LNCaP clone FGC (cell line): ENCODE measurements around the gene MAP1LC3A.
A peak's percentile ranks its signal among the peaks of the same experiment; 100 is the strongest.
"Not testable (repeated sequence)": the region's sequence is repeated elsewhere in the genome, so short reads cannot be mapped to it uniquely, and the experiment has no call there.

Source experiments
- DNase-seq: peaks from one replicate; pipeline ENCODE4 v3.0.0-alpha.2; 2011; ENCODE audit warnings: low read depth
- H3K4me3 ChIP-seq: 2 replicates; pipeline ENCODE4 v1.5.1; 2011; ENCODE audit warnings: mild to moderate bottlenecking, low read depth, low read length, control low read depth
- TF ChIP-seq, protein P1 (sequence below): IDR thresholded peaks from 2 replicates; pipeline ENCODE4 v1.5.1; 2012; ENCODE audit warnings: mild to moderate bottlenecking; ENCODE audit not compliant: control insufficient read depth, insufficient read depth; ENCODE audit errors: extremely low read depth

MAP1LC3A gene

DNA sequence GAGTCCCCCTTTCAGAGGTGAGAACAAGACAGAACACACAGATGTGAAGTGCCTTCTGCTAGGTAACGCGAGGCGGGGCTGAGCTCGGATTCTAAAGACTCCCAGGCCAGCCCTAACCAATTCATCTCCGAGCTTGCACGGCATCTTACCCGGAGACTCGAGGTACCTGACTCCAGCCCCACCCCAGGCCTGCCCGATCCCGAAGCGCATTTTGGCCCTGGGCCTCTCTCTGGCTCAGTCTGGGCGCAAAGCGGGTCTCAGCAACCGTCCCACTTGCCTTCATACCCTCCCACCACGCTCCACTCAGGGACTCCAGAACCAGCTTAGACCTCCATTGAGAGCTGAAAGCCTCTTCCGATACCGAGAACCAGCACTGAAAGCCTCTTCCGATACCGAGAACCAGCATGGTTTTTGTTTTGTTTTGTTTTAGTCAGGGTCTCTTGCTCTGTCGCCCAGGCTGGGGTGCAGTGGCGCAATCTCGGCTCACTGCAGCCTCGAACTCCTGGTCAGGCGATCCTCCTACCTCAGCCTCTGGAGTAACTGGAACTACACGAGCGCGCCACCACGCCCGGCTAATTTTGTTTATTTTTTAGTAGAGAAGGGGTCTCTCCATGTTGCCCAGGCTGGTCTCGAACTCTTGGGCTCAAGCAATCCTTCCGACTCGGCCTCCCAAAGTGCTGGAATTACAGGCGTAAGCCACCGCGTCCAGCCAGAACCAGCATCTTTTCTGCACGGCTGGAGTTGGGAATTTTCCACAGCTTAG lies 42.9 kb upstream of the MAP1LC3A start:
- H3K4me3 ChIP-seq, result peak overlapping the region; percentile 80
- TF ChIP-seq, protein P1, sequence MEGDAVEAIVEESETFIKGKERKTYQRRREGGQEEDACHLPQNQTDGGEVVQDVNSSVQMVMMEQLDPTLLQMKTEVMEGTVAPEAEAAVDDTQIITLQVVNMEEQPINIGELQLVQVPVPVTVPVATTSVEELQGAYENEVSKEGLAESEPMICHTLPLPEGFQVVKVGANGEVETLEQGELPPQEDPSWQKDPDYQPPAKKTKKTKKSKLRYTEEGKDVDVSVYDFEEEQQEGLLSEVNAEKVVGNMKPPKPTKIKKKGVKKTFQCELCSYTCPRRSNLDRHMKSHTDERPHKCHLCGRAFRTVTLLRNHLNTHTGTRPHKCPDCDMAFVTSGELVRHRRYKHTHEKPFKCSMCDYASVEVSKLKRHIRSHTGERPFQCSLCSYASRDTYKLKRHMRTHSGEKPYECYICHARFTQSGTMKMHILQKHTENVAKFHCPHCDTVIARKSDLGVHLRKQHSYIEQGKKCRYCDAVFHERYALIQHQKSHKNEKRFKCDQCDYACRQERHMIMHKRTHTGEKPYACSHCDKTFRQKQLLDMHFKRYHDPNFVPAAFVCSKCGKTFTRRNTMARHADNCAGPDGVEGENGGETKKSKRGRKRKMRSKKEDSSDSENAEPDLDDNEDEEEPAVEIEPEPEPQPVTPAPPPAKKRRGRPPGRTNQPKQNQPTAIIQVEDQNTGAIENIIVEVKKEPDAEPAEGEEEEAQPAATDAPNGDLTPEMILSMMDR, result no peak
- DNase-seq, result no peak

DNA sequence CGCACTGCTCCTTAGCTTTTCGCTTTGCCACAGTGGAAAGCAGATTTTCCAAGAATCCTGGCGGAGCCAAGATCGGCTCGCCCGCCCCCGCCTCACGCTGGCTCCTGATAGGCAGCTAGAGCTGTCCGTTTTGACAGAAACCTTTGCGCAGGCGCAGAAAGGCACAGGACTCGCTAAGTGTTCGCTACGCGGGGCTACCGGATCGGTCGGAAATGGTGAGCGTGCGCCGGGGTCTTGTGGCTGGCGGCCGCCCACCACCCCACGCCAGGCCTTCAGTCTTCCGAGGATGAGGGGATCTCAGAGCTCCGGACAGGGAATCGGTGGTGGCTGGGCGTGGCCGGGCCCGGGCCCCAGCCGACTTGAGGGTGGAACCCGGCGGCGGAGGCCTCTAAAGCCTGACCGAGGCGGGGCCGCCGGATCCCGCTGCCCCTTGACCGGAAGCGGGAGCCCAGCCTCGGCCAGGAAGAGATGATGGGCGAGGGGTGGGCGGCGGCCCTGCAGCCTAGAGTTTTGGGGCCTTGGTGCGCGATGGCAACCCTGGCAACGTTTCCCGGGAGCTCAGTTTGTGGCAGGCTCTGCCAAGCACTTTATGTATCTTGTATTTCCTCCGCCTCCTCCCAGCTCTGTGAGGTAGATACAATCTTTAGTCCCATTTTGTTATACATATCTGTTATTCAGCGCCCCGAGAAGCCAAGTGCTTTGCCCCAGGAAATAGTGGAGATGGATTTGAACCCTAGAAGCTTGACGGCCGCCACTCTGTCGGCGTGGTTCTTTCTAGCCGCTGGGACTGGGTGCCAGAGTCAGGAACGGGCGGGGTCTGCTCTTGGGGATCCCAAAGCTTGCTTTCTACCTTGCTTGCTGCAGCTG lies 42.0 kb upstream of the MAP1LC3A start, which contains the start of gene DYNLRB1:
Gene DYNLRB1, plus strand, starts transcription at position 176 of the 867 bp plus-strand sequence. Its CDS starts 37 bp downstream, at position 213.
- DNase-seq, result peak; percentile 87
- TF ChIP-seq, protein P1, result no peak
- H3K4me3 ChIP-seq, result peak within 1 kb of the TSS; percentile 80

DNA sequence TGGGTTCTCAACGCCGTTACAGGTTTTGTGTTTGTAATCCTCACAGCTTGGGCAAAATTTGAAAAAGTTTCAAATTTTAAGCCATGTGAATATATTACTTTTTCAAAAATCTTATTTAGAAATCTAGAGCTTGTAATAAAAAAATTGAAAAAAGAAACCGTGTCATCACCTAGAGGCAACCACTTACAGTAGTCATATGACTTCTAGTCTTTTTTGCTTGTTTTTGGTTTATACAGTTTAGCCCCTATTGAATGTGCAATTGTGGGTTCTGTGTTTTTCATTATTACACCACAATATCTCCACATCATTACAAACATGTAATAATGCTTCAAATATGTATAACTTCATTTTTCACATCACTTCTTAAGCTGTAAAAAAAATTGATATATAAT lies 41.4 kb upstream of the MAP1LC3A start:
- no peak for DNase-seq
- peak overlapping the region; percentile 80 for H3K4me3 ChIP-seq
- TF ChIP-seq, protein P1, result no peak

DNA sequence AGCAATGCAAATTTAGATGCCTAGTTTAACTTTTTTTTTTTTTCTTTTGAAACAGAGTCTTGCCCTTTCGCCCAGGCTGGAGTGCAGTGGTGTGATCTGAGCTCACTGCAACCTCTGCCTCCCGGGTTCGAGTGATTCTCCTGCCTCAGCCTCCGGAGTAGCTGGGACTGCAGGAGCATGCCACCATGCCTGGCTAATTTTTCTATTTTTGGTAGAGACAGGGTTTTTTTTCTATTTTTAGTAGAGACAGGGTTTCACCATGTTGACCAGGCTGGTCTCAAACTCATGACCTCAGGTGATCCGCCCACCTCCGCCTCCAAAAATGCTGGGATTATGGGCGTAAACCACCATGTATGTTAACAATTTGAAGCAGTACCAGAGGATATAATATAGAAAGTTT lies 39.7 kb upstream of the MAP1LC3A start:
- H3K4me3 ChIP-seq, DNase-seq: not testable (repeated sequence)

DNA sequence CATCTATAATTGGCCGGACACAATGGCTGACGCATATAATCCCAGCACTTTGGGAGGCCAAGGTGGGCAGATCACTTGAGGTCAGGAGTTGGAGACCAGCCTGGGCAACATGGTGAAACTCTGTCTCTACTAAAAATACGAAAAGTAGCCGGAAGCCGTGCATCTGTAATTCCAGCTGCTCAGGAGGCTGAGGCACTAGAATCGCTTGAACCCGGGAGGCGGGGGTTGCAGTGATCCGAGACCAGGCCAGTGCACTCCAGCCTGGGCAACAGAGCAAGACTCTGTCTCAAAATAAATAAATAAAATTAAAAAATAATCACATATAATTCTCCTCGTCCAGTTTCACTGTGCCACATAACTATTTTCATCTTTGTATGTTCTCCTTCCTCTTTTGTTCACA lies 38.7 kb upstream of the MAP1LC3A start:
- H3K4me3 ChIP-seq, DNase-seq: not testable (repeated sequence)

DNA sequence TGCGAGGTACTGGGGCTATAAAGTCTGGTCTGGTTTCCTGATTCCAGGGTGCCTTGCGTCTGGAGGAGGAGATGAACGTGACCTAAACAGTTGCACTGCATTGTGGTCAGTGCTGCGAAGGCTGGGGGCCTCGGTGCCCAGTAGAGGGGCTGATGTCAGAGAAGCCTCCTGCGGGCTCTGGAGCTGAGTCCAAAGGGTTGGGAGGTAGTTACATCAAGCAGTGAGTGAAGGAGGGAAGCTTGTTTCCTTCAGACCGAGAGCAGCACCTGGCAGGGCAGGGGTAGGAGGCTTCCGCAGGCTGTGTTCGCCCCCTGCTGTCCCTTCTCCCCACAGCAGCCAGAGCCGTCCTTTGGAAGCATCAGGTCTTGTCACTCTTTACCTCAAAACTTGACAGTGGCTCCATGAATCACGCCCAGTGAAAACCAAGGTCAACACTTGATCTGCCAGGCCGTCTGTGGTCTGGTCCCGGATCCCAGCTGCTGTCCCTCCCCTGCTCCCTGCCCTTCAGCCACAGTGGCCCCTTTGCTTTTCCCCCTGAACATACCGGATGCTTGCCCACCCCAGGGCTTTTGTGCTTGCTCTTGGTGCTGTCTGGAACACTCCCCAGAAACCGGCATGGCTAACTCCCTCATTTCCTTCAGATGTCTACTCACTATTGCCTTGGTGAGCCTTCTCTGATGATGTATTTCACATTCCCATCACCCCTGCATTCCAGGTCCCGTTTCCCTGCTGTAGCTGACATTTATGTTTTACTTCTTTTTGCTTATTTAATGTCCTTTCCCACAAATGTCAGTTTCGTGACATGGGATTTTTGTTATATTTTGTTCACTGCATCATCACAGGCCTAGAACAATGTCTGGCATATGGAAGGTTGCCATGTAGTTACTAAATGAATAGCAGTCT lies 35.3 kb upstream of the MAP1LC3A start:
- DNase-seq, result no peak

DNA sequence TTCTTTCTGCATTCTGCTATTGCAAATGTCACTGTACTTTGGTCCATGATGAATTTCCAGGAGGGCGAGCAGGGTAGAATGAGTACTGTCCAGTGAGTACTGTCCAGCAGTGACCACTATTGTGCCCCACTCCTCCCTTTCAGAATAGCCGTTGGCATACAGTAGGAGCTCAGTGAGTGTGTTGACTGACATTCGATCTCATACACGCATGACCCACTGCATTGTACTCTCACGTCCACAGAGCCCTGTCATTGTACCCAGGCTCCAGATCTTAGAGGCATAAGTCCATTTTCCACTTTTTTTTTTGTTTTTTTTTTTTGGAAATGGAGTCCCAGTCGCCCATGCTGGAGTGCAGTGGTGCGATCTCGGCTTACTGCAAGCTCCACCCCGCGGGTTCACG lies 34.1 kb upstream of the MAP1LC3A start:
- TF ChIP-seq, protein P1, result no peak
- no peak overlapping the region for H3K4me3 ChIP-seq
- no peak for DNase-seq

More for the DNA sequence above, 35.3 kb upstream of the MAP1LC3A start:
- TF ChIP-seq, protein P1, result peak; percentile 61
- no peak overlapping the region for H3K4me3 ChIP-seq
